GM12891 (cell line): ENCODE results near the gene MAPKBP1.

Experiments
- PAX5 ChIP-seq: IDR thresholded peaks from 2 replicates; pipeline ENCODE4 v1.6.1; 2011; ENCODE audit warnings: low read length, moderate library complexity, mild to moderate bottlenecking; ENCODE audit not compliant: insufficient read depth, severe bottlenecking
- POLR2A ChIP-seq: IDR thresholded peaks from 2 replicates; pipeline ENCODE4 v1.6.1; 2011; ENCODE audit warnings: low read depth, low read length, control low read depth
- POLR2AphosphoS5 ChIP-seq: IDR thresholded peaks from 2 replicates; pipeline ENCODE4 v1.6.1; 2011; ENCODE audit warnings: low read depth, low read length, control low read depth
- POU2F2 ChIP-seq: IDR thresholded peaks from 2 replicates; pipeline ENCODE4 v1.6.1; 2011; ENCODE audit warnings: low read depth, mild to moderate bottlenecking, control low read depth, low read length, moderate library complexity
- SPI1 ChIP-seq: IDR thresholded peaks from 2 replicates; pipeline ENCODE4 v1.6.1; 2011; ENCODE audit warnings: low read depth, low read length, control low read depth
- TAF1 ChIP-seq: IDR thresholded peaks from 2 replicates; pipeline ENCODE4 v1.6.1; 2011; ENCODE audit warnings: low read depth, low read length, control low read depth

GRCh38 chr15:41816788-41817187 is 42.5 kb downstream of the MAPKBP1 start:
- TF ChIP-seq POLR2AphosphoS5 (no peak), POLR2A (no peak), POU2F2 (no peak), TAF1 (no peak), SPI1 (no peak), PAX5 (no peak)
